ENCODE measurements around the gene TAF4.

DNA sequence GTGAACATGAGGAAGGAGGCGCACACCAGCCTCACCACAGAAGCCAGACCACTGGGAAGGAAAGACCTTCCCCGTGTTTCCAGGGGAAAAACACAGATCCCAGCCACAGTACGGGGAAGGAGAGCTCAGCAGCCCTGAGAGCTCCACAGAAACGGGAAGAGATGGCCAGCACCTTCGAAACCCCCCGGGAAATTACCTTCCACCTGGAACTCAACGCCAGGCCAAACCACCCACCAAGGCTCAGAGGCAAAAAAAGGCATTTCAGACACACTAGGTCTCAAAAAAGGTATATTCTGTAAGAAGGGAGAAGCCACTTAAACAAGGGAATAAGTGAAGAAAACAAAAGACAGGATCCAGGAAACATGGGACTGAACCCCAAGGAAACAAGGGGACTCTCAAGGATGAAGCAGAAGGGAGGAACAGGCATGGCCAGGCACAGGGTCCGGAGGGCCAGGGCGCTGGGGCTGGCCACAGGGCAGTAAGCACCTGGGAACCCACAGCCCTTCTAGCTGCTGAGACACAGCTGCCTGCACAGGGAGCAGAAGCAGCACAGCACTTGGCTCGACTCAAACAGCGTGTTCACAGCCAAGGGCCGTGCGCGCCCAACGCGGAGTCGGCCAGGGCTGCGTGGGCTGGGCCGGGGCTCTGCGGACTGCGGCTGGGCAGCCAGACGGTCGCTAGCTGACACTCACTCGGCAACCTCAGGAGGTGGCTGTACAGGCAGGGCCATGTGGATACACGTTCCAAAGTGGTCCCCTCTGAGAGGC lies 44.6 kb downstream of the TAF4 start:
- TF ChIP-seq, protein P1, sequence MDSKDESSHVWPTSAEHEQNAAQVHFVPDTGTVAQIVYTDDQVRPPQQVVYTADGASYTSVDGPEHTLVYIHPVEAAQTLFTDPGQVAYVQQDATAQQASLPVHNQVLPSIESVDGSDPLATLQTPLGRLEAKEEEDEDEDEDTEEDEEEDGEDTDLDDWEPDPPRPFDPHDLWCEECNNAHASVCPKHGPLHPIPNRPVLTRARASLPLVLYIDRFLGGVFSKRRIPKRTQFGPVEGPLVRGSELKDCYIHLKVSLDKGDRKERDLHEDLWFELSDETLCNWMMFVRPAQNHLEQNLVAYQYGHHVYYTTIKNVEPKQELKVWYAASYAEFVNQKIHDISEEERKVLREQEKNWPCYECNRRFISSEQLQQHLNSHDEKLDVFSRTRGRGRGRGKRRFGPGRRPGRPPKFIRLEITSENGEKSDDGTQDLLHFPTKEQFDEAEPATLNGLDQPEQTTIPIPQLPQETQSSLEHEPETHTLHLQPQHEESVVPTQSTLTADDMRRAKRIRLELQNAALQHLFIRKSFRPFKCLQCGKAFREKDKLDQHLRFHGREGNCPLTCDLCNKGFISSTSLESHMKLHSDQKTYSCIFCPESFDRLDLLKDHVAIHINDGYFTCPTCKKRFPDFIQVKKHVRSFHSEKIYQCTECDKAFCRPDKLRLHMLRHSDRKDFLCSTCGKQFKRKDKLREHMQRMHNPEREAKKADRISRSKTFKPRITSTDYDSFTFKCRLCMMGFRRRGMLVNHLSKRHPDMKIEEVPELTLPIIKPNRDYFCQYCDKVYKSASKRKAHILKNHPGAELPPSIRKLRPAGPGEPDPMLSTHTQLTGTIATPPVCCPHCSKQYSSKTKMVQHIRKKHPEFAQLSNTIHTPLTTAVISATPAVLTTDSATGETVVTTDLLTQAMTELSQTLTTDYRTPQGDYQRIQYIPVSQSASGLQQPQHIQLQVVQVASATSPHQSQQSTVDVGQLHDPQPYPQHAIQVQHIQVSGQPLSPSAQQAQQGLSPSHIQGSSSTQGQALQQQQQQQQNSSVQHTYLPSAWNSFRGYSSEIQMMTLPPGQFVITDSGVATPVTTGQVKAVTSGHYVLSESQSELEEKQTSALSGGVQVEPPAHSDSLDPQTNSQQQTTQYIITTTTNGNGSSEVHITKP (tag by site-specific recombination; IDR thresholded peaks at IDR 0.05) = no peak
- no peak for TF ChIP-seq ZBTB7A (tag by site-specific recombination; IDR thresholded peaks at IDR 0.05; ENCODE audit: low read depth)
- TF ChIP-seq, protein P2, sequence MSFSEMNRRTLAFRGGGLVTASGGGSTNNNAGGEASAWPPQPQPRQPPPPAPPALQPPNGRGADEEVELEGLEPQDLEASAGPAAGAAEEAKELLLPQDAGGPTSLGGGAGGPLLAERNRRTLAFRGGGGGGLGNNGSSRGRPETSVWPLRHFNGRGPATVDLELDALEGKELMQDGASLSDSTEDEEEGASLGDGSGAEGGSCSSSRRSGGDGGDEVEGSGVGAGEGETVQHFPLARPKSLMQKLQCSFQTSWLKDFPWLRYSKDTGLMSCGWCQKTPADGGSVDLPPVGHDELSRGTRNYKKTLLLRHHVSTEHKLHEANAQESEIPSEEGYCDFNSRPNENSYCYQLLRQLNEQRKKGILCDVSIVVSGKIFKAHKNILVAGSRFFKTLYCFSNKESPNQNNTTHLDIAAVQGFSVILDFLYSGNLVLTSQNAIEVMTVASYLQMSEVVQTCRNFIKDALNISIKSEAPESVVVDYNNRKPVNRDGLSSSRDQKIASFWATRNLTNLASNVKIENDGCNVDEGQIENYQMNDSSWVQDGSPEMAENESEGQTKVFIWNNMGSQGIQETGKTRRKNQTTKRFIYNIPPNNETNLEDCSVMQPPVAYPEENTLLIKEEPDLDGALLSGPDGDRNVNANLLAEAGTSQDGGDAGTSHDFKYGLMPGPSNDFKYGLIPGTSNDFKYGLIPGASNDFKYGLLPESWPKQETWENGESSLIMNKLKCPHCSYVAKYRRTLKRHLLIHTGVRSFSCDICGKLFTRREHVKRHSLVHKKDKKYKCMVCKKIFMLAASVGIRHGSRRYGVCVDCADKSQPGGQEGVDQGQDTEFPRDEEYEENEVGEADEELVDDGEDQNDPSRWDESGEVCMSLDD (tag by site-specific recombination; IDR thresholded peaks at IDR 0.05) = no peak
- TF ChIP-seq, protein P3, sequence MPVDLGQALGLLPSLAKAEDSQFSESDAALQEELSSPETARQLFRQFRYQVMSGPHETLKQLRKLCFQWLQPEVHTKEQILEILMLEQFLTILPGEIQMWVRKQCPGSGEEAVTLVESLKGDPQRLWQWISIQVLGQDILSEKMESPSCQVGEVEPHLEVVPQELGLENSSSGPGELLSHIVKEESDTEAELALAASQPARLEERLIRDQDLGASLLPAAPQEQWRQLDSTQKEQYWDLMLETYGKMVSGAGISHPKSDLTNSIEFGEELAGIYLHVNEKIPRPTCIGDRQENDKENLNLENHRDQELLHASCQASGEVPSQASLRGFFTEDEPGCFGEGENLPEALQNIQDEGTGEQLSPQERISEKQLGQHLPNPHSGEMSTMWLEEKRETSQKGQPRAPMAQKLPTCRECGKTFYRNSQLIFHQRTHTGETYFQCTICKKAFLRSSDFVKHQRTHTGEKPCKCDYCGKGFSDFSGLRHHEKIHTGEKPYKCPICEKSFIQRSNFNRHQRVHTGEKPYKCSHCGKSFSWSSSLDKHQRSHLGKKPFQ (tag by site-specific recombination; IDR thresholded peaks at IDR 0.05) = no peak

Measured in HEK293 (cell line).